T-cell (primary cell): ENCODE measurements around the gene LTN1. TPM values are rescaled to one million over a fixed set of nuclear protein-coding genes. Genes with fewer than 3 reads are reported as not detected.

Experiments
- ATAC-seq, 4 experiments: fragments of 200-7000 bp in 3 of 4; fragments of 150-1000 bp in 1 of 4; cut with Tn5 transposase; replicated peaks in 1 of 4; 1 replicate in 3 of 4; 2 replicates in 1 of 4; pipeline ENCODE4 v1.10.0; 2021; ENCODE audit warnings: moderate library complexity in 3 of 4, mild to moderate bottlenecking in 2 of 4, moderate number of reproducible peaks in 1 of 4
- CTCF ChIA-PET, 2 donors: fragments of 300-600 bp; sonication (Branson Sonifier 250); formaldehyde crosslinking; loops; one replicate each; lab custom pipeline; 2022; ENCODE audit warnings: antibody characterized with exemption in 2 of 2; lab: Charles Lee
- POLR2A ChIA-PET, 2 donors: fragments of 300-600 bp; sonication (Branson Sonifier 250); formaldehyde crosslinking; loops; one replicate each; lab custom pipeline; 2022; ENCODE audit warnings: antibody characterized with exemption in 2 of 2; lab: Charles Lee
- DNase-seq, 35 experiments: peaks; one replicate each; pipeline versions ENCODE4 v3.0.0 to v3.0.0-alpha.2; 2013 to 2023
- H3K27ac ChIP-seq: one replicate; pipeline ENCODE4 v1.5.1; 2013; ENCODE audit warnings: low read length
- H3K27me3 ChIP-seq, 2 experiments: replicated peaks in 1 of 2; 1 replicate in 1 of 2; 2 replicates in 1 of 2; pipeline versions ENCODE4 v1.6.1 to v1.7.0; 2013; ENCODE audit warnings: low read length in 1 of 2, mixed read lengths in 1 of 2; ENCODE audit not compliant: control insufficient read depth in 2 of 2, insufficient read depth in 2 of 2; ENCODE audit errors: extremely low read depth in 1 of 2
- H3K36me3 ChIP-seq, 2 donors: 1 replicate in 1 of 2; 2 replicates in 1 of 2; pipeline versions ENCODE4 v1.6.1 to v1.7.0; 2013; ENCODE audit warnings: low read length in 1 of 2; ENCODE audit not compliant: control insufficient read depth in 2 of 2, insufficient read depth in 1 of 2; ENCODE audit errors: extremely low read depth in 1 of 2
- H3K4me1 ChIP-seq, 2 experiments: 1 replicate in 1 of 2; 2 replicates in 1 of 2; pipeline versions ENCODE4 v1.6.1 to v1.7.0; 2013; ENCODE audit warnings: low read length in 2 of 2, mixed read lengths in 1 of 2; ENCODE audit not compliant: insufficient read depth in 2 of 2, control insufficient read depth in 1 of 2; ENCODE audit errors: extremely low read depth in 1 of 2
- H3K4me3 ChIP-seq, 2 donors: 1 replicate in 1 of 2; 2 replicates in 1 of 2; pipeline versions ENCODE4 v1.5.1 to v1.7.0; 2013; ENCODE audit warnings: mild to moderate bottlenecking in 2 of 2, low read length in 1 of 2, moderate library complexity in 1 of 2; ENCODE audit not compliant: control insufficient read depth in 1 of 2; ENCODE audit errors: extremely low read depth in 1 of 2
- H3K9me3 ChIP-seq: 2 replicates; pipeline ENCODE4 v1.7.0; 2013
- H3K27ac Mint-ChIP-seq, 2 donors: one replicate each; pipeline ENCODE4 v1.8.0; 2020 to 2021; ENCODE audit warnings: mild to moderate bottlenecking in 2 of 2, mixed read lengths in 2 of 2
- H3K27me3 Mint-ChIP-seq, 2 donors: one replicate each; pipeline ENCODE4 v1.8.0; 2021 to 2022; ENCODE audit warnings: mixed read lengths in 2 of 2
- H3K36me3 Mint-ChIP-seq: one replicate; pipeline ENCODE4 v1.8.0; 2021; ENCODE audit warnings: mixed read lengths
- H3K4me1 Mint-ChIP-seq, 3 donors: one replicate each; pipeline ENCODE4 v1.8.0; 2020 to 2022; ENCODE audit warnings: mixed read lengths in 3 of 3, mild to moderate bottlenecking in 1 of 3
- H3K4me3 Mint-ChIP-seq, 3 donors: one replicate each; pipeline ENCODE4 v1.8.0; 2020 to 2022; ENCODE audit warnings: mild to moderate bottlenecking in 3 of 3, mixed read lengths in 3 of 3, moderate library complexity in 3 of 3
- H3K9me3 Mint-ChIP-seq, 3 donors: one replicate each; pipeline ENCODE4 v1.8.0; 2020 to 2022; ENCODE audit warnings: mixed read lengths in 3 of 3
- WGBS: methylation state at CpG from one replicate; pipeline ENCODE4 v1.1.5; 2013; ENCODE audit warnings: missing lambda C conversion rate; ENCODE audit not compliant: insufficient coverage; 5-methylcytosine and 5-hydroxymethylcytosine counted together
- total RNA-seq, 35 experiments: library from RNA in 6 of 35; stranded (reverse) in 6 of 35; fragments of 120-200 nt in 1 of 35; gene quantifications; one replicate each; pipeline versions ENCODE4 v1.2.1 to v1.2.4 and lab custom pipeline; 2013 to 2026

The LTN1 gene
- total RNA-seq, 5 donors from 2014 or later (not counting 1 experiment from before 2014, with no cell fraction given), result 23.4 to 34.1 (median 25.2) TPM

DNA sequence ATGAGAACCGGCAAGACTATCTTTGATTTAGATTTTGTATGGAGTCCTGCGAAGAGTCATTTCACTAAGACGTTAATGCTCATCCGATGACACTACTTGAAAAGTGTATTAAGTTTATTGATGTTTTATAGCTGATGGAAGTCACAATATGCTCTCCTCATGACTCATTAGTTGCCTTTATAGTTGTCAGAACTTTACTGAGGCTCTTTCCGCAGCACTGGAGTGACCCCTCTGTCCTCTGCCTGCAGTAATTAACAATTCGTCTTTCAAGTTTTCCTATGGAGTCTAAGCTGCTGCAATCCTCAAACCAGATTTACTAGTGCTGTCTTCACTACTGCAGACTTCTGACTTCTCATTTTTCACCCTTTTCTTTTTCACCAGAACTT, 32.6 kb upstream of the LTN1 start:
- peak overlapping the region; percentile 92 to 99 (median 98) for H3K4me3 Mint-ChIP-seq
- peak overlapping the region; percentile 97 to 100 for H3K27ac Mint-ChIP-seq
- WGBS, result 7% methylated on average over 4 of the region's 6 CpGs
- peaks cover 50 to 56% (median 54%) of the 10 kb centered on the region in 3 donors for H3K4me1 Mint-ChIP-seq
- CTCF ChIA-PET, result interaction anchor here (0.7 to 2.6 kb wide), 7 partner anchors 9 to 47 kb away, joined by 3 to 19 read pairs (median 8); partner anchors contain the start of gene LTN1 (in 1 of the 2)
- Histone ChIP-seq H3K27ac (peak overlapping the region; percentile 100), H3K4me3 (peak overlapping the region; percentile 89 to 97), H3K36me3 (peaks cover 0 to 17% of the 10 kb centered on the region in 2 donors), H3K27me3 (no peaks in the 10 kb centered on the region), H3K9me3 (no peaks in the 10 kb centered on the region), H3K4me1 (peaks cover 21 to 37% of the 10 kb centered on the region in 2 experiments)
- peak in 1 of 35 experiments; percentile 44 for DNase-seq
- no peaks in the 10 kb centered on the region for H3K27me3 Mint-ChIP-seq
- no peaks in the 10 kb centered on the region for H3K9me3 Mint-ChIP-seq
- ATAC-seq, result no peak
- POLR2A ChIA-PET, result interaction anchor here (0.8 to 7.2 kb wide), 10 partner anchors 23 to 58 kb away, joined by 3 to 106 read pairs (median 6); partner anchors contain the start of gene LTN1 (in 2 of the 2)
- peaks cover 18% of the 10 kb centered on the region for H3K36me3 Mint-ChIP-seq

DNA sequence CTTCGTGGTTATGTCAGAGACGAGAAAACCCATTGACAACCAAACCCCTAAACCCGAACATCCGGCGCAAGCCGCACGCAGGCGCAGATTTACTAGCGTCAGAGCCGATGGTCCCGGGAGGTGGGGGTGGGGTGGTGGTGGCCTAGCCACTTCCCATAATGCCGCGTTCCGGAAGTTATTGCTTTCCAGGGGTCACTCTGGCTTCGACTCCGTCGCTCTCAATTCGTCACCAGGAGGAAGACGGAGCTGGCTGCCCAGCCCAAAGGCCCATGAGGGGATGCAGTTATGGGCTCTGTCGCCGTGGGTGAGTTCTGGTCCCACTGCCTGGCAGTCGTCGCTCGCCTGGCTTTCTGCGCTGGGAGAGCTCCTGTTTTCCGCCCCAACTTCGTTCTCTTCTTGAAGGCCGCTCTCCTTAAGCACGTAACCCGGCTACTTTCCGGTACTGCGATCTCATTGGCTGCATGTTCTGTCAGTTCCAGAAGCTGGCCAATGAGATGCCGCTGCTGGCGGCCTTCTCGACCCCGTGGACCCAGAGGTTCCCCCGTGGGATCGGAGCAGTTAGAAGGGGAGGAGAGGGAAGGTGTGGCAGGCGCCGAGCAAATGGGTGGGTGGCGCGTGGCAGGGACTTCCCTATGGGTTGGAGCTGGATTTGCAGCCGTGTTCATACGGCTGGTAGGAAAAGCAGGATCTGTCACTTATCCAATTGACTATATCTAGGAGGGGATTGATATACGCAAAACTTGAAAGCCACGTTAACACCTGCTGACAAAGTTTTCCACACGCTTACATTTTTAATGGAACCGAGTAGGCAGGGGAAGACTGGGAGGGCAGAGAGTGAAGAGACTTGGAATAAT, 32.0 kb upstream of the LTN1 start, which contains the start of gene USP16:
Gene USP16, plus strand, starts transcription at position 195 of the 854 bp plus-strand sequence. CDS start 3,246 bp downstream, outside the sequence.
- no peaks in the 10 kb centered on the region for H3K27me3 Mint-ChIP-seq
- peak; percentile 90 to 94 (median 94) for ATAC-seq
- peaks cover 50 to 61% (median 60%) of the 10 kb centered on the region in 3 donors for H3K4me1 Mint-ChIP-seq

GRCh38 chr21:29022166-29022565, 29.5 kb upstream of the LTN1 start:
- H3K36me3 Mint-ChIP-seq, result peaks cover 3% of the 10 kb centered on the region
- H3K9me3 Mint-ChIP-seq, result no peaks in the 10 kb centered on the region
- peak overlapping the region in 2 of 3 donors; percentile 13 to 40 for H3K4me3 Mint-ChIP-seq
- no peaks in the 10 kb centered on the region for H3K27me3 ChIP-seq
- H3K9me3 ChIP-seq, result no peaks in the 10 kb centered on the region
- WGBS, result 100% methylated on average over 1 of the region's 4 CpGs
- H3K4me1 Mint-ChIP-seq, result peaks cover 58 to 65% (median 65%) of the 10 kb centered on the region in 3 donors
- ChIA-PET CTCF (interaction anchor here (0.6 to 1.8 kb wide), 4 partner anchors 18 to 51 kb away, joined by 3 to 5 read pairs (median 4); partner anchors contain the start of gene CCT8 (in 1 of the 2)), POLR2A (interaction anchor here (0.6 to 7.2 kb wide), 7 partner anchors 9 to 187 kb away, joined by 3 to 106 read pairs (median 5); partner anchors contain the start of genes CCT8 (in 1 of the 2) and LTN1 (in 1 of the 2))
- H3K4me1 ChIP-seq, result peaks cover 32 to 54% of the 10 kb centered on the region in 2 experiments
- H3K4me3 ChIP-seq, result no peak overlapping the region
- ATAC-seq (no peak), DNase-seq (peak in 1 of 35 experiments; percentile 43)
- H3K27me3 Mint-ChIP-seq, result no peaks in the 10 kb centered on the region
- H3K27ac Mint-ChIP-seq, result peak overlapping the region; percentile 71 to 75
- H3K36me3 ChIP-seq, result no peaks in the 10 kb centered on the region
- H3K27ac ChIP-seq, result peak overlapping the region; percentile 56

More for the DNA sequence above, 32.0 kb upstream of the LTN1 start, which contains the start of gene USP16:
- Mint-ChIP-seq H3K9me3 (no peaks in the 10 kb centered on the region), H3K4me3 (peak within 1 kb of the TSS; percentile 92 to 99 (median 98)), H3K36me3 (peaks cover 14% of the 10 kb centered on the region), H3K27ac (peak within 1 kb of the TSS; percentile 97 to 100)
- peak; percentile 90 to 97 (median 93) for DNase-seq
- WGBS, result 0% methylated on average over 29 of the region's 48 CpGs
- ChIA-PET CTCF (interaction anchor here (0.7 to 2.6 kb wide), 8 partner anchors 10 to 279 kb away, joined by 3 to 19 read pairs (median 4); partner anchors contain the start of gene LTN1 (in 1 of the 2)), POLR2A (interaction anchor here (0.6 to 7.2 kb wide), 13 partner anchors 22 to 306 kb away, joined by 3 to 106 read pairs (median 5); partner anchors contain the start of gene LTN1 (in 2 of the 2))
- Histone ChIP-seq H3K36me3 (peaks cover 0 to 12% of the 10 kb centered on the region in 2 donors), H3K27me3 (no peaks in the 10 kb centered on the region), H3K27ac (peak within 1 kb of the TSS; percentile 100), H3K4me3 (peak within 1 kb of the TSS; percentile 89 to 97), H3K4me1 (peaks cover 21 to 41% of the 10 kb centered on the region in 2 experiments), H3K9me3 (no peaks in the 10 kb centered on the region)

DNA sequence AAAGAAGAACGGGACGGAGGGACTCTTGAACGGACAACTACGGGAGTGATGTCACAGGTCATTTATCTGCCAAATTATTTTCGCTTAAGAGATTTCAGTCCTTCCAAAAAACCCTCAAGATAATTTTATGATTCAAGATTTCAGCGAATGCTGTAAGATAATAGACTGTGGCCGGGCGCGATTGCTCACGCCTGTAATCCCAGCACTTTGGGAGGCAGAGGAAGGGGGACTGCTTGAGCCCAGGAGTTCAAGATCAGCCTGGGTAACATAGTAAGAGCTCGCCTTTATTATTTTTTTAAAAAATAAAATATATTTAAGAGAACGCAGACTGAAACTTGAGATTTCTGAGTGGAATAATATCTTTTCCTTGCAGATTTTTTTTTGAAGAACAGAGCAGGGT, 25.9 kb upstream of the LTN1 start:
- Mint-ChIP-seq H3K4me3 (peak overlapping the region; percentile 87 to 89 (median 88)), H3K9me3 (no peaks in the 10 kb centered on the region), H3K4me1 (peaks cover 28 to 41% (median 39%) of the 10 kb centered on the region in 3 donors), H3K27ac (peak overlapping the region; percentile 5 to 95), H3K27me3 (no peaks in the 10 kb centered on the region), H3K36me3 (no peaks in the 10 kb centered on the region)
- H3K4me3 ChIP-seq, result peak overlapping the region; percentile 87
- 21% methylated on average over 5 of the region's 12 CpGs for WGBS
- ChIA-PET POLR2A (interaction anchor here (0.5 to 3.0 kb wide), 11 partner anchors 11 to 54 kb away, joined by 3 to 39 read pairs (median 4); partner anchors contain the start of gene LTN1 (in 1 of the 2)), CTCF (interaction anchor here in 1 of 2 donors (0.6 to 1.5 kb wide), 3 partner anchors 16 to 48 kb away, joined by 3 to 11 read pairs (median 3); no protein-coding TSS in a partner anchor)
- peaks cover 14 to 37% of the 10 kb centered on the region in 2 experiments for H3K4me1 ChIP-seq
- no peak for DNase-seq
- H3K27me3 ChIP-seq, result no peaks in the 10 kb centered on the region
- H3K36me3 ChIP-seq, result no peaks in the 10 kb centered on the region
- peak overlapping the region; percentile 76 for H3K27ac ChIP-seq
- no peaks in the 10 kb centered on the region for H3K9me3 ChIP-seq
- ATAC-seq, result peak in 2 of 4 experiments; percentile 10 to 13

DNA sequence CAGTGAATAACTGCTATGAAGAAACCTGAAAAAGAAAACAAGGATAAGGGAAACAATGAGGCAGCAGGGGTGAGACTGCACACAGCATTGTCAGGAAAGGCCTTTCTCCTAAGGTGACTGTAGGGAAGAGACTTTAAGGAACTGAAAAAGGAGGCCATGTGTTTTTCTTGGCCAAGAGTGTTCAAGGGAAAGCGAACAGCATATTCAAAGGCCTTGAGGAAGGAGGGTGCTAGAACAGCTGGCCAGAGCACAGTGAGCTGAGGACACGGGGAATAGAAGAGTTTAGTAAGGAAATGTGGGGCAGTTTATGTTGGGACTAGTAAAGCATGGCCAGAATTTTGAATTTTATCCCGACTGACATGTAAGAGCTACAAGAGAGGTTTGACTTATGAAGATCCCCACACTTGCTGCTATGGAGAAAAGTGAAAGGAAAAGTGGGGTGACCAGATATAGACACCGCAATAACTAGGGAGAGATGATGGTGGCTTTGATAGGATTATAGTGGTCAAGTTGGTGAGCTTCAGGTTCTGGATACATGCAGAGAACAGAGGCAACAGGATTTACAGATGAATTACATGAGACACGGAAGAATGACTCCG, 25.1 kb upstream of the LTN1 start:
- Mint-ChIP-seq H3K4me1 (peaks cover 28 to 36% (median 34%) of the 10 kb centered on the region in 3 donors), H3K36me3 (no peaks in the 10 kb centered on the region), H3K9me3 (no peaks in the 10 kb centered on the region), H3K27me3 (no peaks in the 10 kb centered on the region), H3K4me3 (peak overlapping the region; percentile 87 to 89 (median 88)), H3K27ac (peak overlapping the region; percentile 5 to 85)
- CTCF ChIA-PET, result interaction anchor here in 1 of 2 donors (0.9 kb wide), 1 partner anchor 15 kb away, joined by 3 read pairs; no protein-coding TSS in a partner anchor
- Histone ChIP-seq H3K36me3 (no peaks in the 10 kb centered on the region), H3K4me3 (peak overlapping the region in 1 of 2 donors; percentile 87), H3K4me1 (peaks cover 14 to 29% of the 10 kb centered on the region in 2 experiments), H3K27ac (no peak overlapping the region), H3K9me3 (no peaks in the 10 kb centered on the region), H3K27me3 (no peaks in the 10 kb centered on the region)
- peak in 1 of 35 experiments; percentile 17 for DNase-seq
- ATAC-seq, result no peak
- POLR2A ChIA-PET, result interaction anchor here (0.5 to 3.0 kb wide), 9 partner anchors 12 to 181 kb away, joined by 3 to 39 read pairs (median 6); partner anchors contain the start of gene LTN1 (in 1 of the 2)
- WGBS, result 62% methylated on average over 6 of the region's 6 CpGs
